K562 (cell line): ENCODE data around the gene GBA2. TPM values are rescaled to one million over a fixed set of nuclear protein-coding genes. Genes with fewer than 3 reads are reported as not detected.
A peak's percentile ranks its signal among the peaks of the same experiment; 100 is the strongest.

Experiments
- ATAC-seq: fragments of 200-7000 bp; cut with Tn5 transposase; 3 replicates; pipeline ENCODE4 v1.9.1; 2020; ENCODE audit warnings: moderate library complexity
- BruUV-seq: library from RNA; stranded (reverse); fragments of 400-500 nt; replicated peaks from 2 replicates; lab custom pipeline; 2021; lab: Mats Ljungman, UMichigan
- CTCF ChIA-PET: fragments of 300-600 bp; formaldehyde crosslinking; extraction: SDS; loops from one replicate; lab custom pipeline; 2021; ENCODE audit warnings: low intra/inter-chr PET ratio; lab: Yijun Ruan, JAX
- POLR2A ChIA-PET: fragments of 300-600, 350-650 bp; sonication (Branson Sonifier 250); formaldehyde crosslinking; extraction: SDS; loops from one replicate; lab custom pipeline; 2021; ENCODE audit warnings: antibody characterized with exemption, inconsistent platforms; lab: Yijun Ruan, JAX
- DNase-seq, 4 experiments: peaks; one replicate each; pipeline versions ENCODE4 v3.0.0 to v3.0.0-alpha.2; 2011 to 2018; ENCODE audit warnings: low spot score in 3 of 4, mixed read lengths in 3 of 4; ENCODE audit errors: extremely low read depth in 1 of 4
- FAIRE-seq: peaks from 2 replicates; lab custom pipeline; 2011; peaks lifted over from hg19 to GRCh38; lab: Jason Lieb, UNC
- H2AFZ ChIP-seq: 2 replicates; pipeline ENCODE4 v1.6.0; 2011; ENCODE audit warnings: low read depth, low read length, control low read depth, inconsistent platforms
- H3K27ac ChIP-seq: fragments of 200-600 bp; 3 replicates; pipeline ENCODE4 v1.8.0; 2011; ENCODE audit warnings: low read depth, mild to moderate bottlenecking, control low read depth, inconsistent platforms, low read length, moderate library complexity, mixed read lengths; ENCODE audit errors: extremely low read depth
- H3K27me3 ChIP-seq, 2 experiments: fragments of 300-600 bp in 1 of 2; 2 replicates in 1 of 2; 3 replicates in 1 of 2; pipeline versions ENCODE4 v1.6.0 to v1.8.0; 2011; ENCODE audit warnings: inconsistent platforms in 2 of 2, low read length in 2 of 2, mild to moderate bottlenecking in 1 of 2, mixed read lengths in 1 of 2, moderate library complexity in 1 of 2; ENCODE audit not compliant: control insufficient read depth in 2 of 2, insufficient read depth in 2 of 2
- H3K36me3 ChIP-seq: fragments of 300-600 bp; 3 replicates; pipeline ENCODE4 v1.8.0; 2011; ENCODE audit warnings: mild to moderate bottlenecking, low read length, inconsistent platforms; ENCODE audit not compliant: control insufficient read depth, insufficient read depth
- H3K4me1 ChIP-seq, 2 experiments: fragments of 200-600 bp in 1 of 2; replicated peaks in 1 of 2; 2 replicates in 1 of 2; 3 replicates in 1 of 2; pipeline versions ENCODE4 v1.5.1 to v1.8.0; 2011; ENCODE audit warnings: inconsistent platforms in 2 of 2, low read length in 2 of 2, mild to moderate bottlenecking in 1 of 2, mixed read lengths in 1 of 2, moderate library complexity in 1 of 2; ENCODE audit not compliant: control insufficient read depth in 2 of 2, insufficient read depth in 2 of 2
- H3K4me2 ChIP-seq: 2 replicates; pipeline ENCODE4 v1.6.1; 2011; ENCODE audit warnings: low read length, control low read depth, inconsistent platforms, mixed read lengths; ENCODE audit not compliant: insufficient read depth
- H3K4me3 ChIP-seq: fragments of 200-600 bp; sonication (generic), shearing (Covaris generic); 2 replicates; pipeline ENCODE4 v1.5.1; 2016; ENCODE audit warnings: control low read depth, inconsistent platforms
- H3K79me2 ChIP-seq: fragments of 200-600 bp; 3 replicates; pipeline ENCODE4 v1.8.0; 2011; ENCODE audit warnings: low read length, inconsistent platforms; ENCODE audit not compliant: control insufficient read depth, insufficient read depth
- H3K9ac ChIP-seq, 2 experiments: 2 replicates each; pipeline versions ENCODE4 v1.6.0 to v1.6.1; 2011; ENCODE audit warnings: low read depth in 2 of 2, low read length in 2 of 2, control low read depth in 1 of 2, inconsistent platforms in 1 of 2, mild to moderate bottlenecking in 1 of 2, mixed read lengths in 1 of 2; ENCODE audit not compliant: insufficient read depth in 1 of 2
- H3K9me1 ChIP-seq: one replicate; pipeline ENCODE4 v1.6.0; 2011; ENCODE audit warnings: inconsistent platforms, mild to moderate bottlenecking, low read length, moderate library complexity; ENCODE audit not compliant: control insufficient read depth, insufficient read depth
- H3K9me3 ChIP-seq: replicated peaks from 2 replicates; pipeline ENCODE4 v1.5.1; 2011; ENCODE audit warnings: low read depth, low read length, inconsistent platforms; ENCODE audit not compliant: control insufficient read depth, insufficient read depth
- H4K20me1 ChIP-seq: replicated peaks from 2 replicates; pipeline ENCODE4 v1.6.1; 2011; ENCODE audit warnings: low read length, inconsistent platforms, mixed read lengths; ENCODE audit not compliant: control insufficient read depth, insufficient read depth
- BCL6 ChIP-seq: fragments of 250-450 bp; sonication (Bioruptor Pico); IDR thresholded peaks from 2 replicates; pipeline ENCODE4 v1.4.0; 2020
- E2F3 ChIP-seq: fragments of 250-450 bp; sonication (Bioruptor Pico); IDR thresholded peaks from 2 replicates; pipeline ENCODE4 v1.4.0; 2020; ENCODE audit warnings: mild to moderate bottlenecking
- EGR1 ChIP-seq: fragments of 450-650 bp; conservative IDR thresholded peaks from 2 replicates; pipeline ENCODE4 v1.6.1; 2017; ENCODE audit warnings: mild to moderate bottlenecking
- MAFK ChIP-seq: IDR thresholded peaks from 2 replicates; pipeline ENCODE4 v1.6.1; 2011; ENCODE audit warnings: low read length, improper control_type of control experiment
- PTTG1 ChIP-seq: fragments of 450-650 bp; IDR thresholded peaks from 2 replicates; pipeline ENCODE4 v1.6.1; 2016; ENCODE audit warnings: low read depth, mild to moderate bottlenecking, missing genetic modification characterization, missing compliant biosample characterization
- SUPT5H ChIP-seq: fragments of 450-650 bp; IDR thresholded peaks from 2 replicates; pipeline ENCODE4 v1.6.1; 2016
- THRAP3 ChIP-seq: fragments of 450-650 bp; IDR thresholded peaks from 2 replicates; pipeline ENCODE4 v1.6.1; 2016; ENCODE audit warnings: mild to moderate bottlenecking, inconsistent platforms, borderline replicate concordance
- ZBTB7A ChIP-seq: IDR thresholded peaks from 2 replicates; pipeline ENCODE4 v1.6.1; 2011; ENCODE audit warnings: low read depth, mild to moderate bottlenecking, low read length, moderate library complexity, borderline replicate concordance; ENCODE audit not compliant: control insufficient read depth
- ZFX ChIP-seq: sonication (generic); formaldehyde crosslinking; IDR thresholded peaks from 2 replicates; pipeline ENCODE4 v1.8.0; 2022; ENCODE audit warnings: mild to moderate bottlenecking, missing genetic modification reagents, moderate library complexity
- WGBS: fragments of 100-300 bp; shearing (Covaris generic); methylation state at CpG from one replicate; pipeline ENCODE4 v1.1.6; 2016; ENCODE audit warnings: low coverage, mixed read lengths; ENCODE audit not compliant: insufficient coverage; ENCODE audit errors: missing lambda C conversion rate; 5-methylcytosine and 5-hydroxymethylcytosine counted together
- in situ Hi-C: fragments of 300-500 bp; cut with MboI; formaldehyde crosslinking; loops from 4 replicates; pipeline ENCODE4 v1.15.0; 2018; ENCODE audit warnings: inconsistent platforms, mixed read lengths
- intact Hi-C: fragments of 100-400 bp; cut with micrococcal nuclease; formaldehyde crosslinking; loops from 2 replicates; pipeline ENCODE4 v1.14.2; 2022
- polyA plus RNA-seq, 8 experiments: library from polyadenylated mRNA; depleted of rRNA in 4 of 8; stranded (reverse) in 5 of 8; unstranded in 3 of 8; fragments of >200 nt; fragmentation: Nextera tagmentation in 2 of 8; fragmentation: Illumina TruSeq in 1 of 8; extraction: Ambion mirVana in 2 of 8; extraction: Trizol in 1 of 8; gene quantifications; 2 replicates each; pipeline versions ENCODE4 v1.2.1 to v1.2.3, GENCODE V29; 2011 to 2014; ENCODE audit warnings: inconsistent platforms in 1 of 8, missing spikeins in 1 of 8
- total RNA-seq, 7 experiments: library from RNA; depleted of rRNA in 6 of 7; stranded (reverse); fragments of >200 nt in 6 of 7; fragmentation: Illumina TruSeq in 2 of 7; extraction: Trizol in 2 of 7; gene quantifications; 2 replicates each; pipeline versions ENCODE4 v1.2.1 to v1.2.3, GENCODE V29; 2011 to 2021; ENCODE audit warnings: low replicate concordance in 1 of 7
- TF ChIP-seq, protein P1 (sequence below): sonication (generic); IDR thresholded peaks from 2 replicates; pipeline ENCODE4 v1.6.1; 2016
- TF ChIP-seq, protein P2 (sequence below), 2 experiments: IDR thresholded peaks; 2 replicates each; pipeline ENCODE4 v1.6.1; 2011; ENCODE audit warnings: borderline replicate concordance in 1 of 2, control low read depth in 1 of 2, low read depth in 1 of 2, low read length in 1 of 2, mild to moderate bottlenecking in 1 of 2, mixed read lengths in 1 of 2, moderate library complexity in 1 of 2; ENCODE audit not compliant: insufficient read depth in 1 of 2, insufficient read length in 1 of 2, poor library complexity in 1 of 2, severe bottlenecking in 1 of 2; ENCODE audit errors: extremely low read depth in 1 of 2

GBA2 gene
- total and polyA plus RNA-seq, 9 of the 15 experiments (the other 6 are each of a cell fraction or from before 2014, with no cell fraction given) = 14.1 to 60.4 (median 32.1) TPM

DNA sequence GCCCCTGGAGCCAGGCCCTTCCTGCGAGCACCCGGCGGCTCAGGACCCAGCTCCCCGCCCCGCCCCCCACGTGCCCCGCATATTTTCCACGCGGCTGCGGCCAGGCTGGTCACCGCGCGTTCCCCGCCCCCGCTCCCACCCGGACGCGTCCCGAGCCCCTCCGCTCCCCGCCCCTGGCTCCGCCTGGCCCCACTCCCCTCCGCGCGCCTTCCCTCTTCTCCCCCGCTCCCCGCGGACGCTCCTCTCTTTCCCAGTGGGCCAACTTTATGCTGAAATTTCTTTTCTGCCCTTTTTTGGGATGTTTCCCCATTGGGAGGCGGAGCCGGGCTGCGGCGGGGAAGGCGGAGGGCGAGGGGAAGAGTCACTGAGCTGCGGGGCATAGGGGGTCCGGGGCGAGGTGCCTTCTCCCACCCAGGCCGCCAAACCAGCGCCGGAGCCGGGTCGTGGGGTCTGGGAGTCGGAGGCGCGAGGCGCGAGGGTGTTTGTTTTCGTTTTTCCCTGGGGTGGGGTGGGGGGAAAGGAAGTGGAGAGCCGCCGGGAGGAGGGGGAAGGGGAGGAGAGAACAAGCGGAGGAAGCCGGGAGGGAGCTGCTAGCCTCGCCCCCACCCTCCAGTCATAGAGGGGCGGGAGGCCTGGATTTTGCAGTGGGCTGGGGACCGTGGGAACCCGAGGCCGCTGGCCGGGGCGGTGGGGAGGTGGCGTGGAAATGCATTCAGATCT is 58.3 kb downstream of the GBA2 start:
- Histone ChIP-seq H3K4me1 (peaks cover 12 to 23% of the 10 kb centered on the region in 2 experiments; a peak in 4 of 5 replicates), H3K27ac (peak overlapping the region; percentile 86), H3K4me3 (peak overlapping the region; percentile 72), H3K9me1 (no peaks in the 10 kb centered on the region), H3K9me3 (no peaks in the 10 kb centered on the region), H4K20me1 (no peaks in the 10 kb centered on the region), H3K27me3 (no peaks in the 10 kb centered on the region), H3K4me2 (peak overlapping the region; percentile 89), H2AFZ (peak overlapping the region; percentile 91), H3K9ac (peak overlapping the region; percentile 73 to 92), H3K36me3 (peaks cover 3% of the 10 kb centered on the region; the same call in 2 of the 3 replicates), H3K79me2 (no peaks in the 10 kb centered on the region)
- peak; percentile 26 for FAIRE-seq
- intact Hi-C loops (no loop called here), in situ Hi-C loops (no loop called here)
- 0% methylated on average over 8 of the region's 61 CpGs for WGBS
- no TSS peak for BruUV-seq
- peak; percentile 92 for ATAC-seq
- ChIA-PET CTCF (no interaction called here), POLR2A (interaction anchor here (0.7 to 1.9 kb wide), 8 partner anchors 13 to 50 kb away, joined by 3 to 10 read pairs (median 4); partner anchors contain the start of genes CREB3 and TLN1)
- DNase-seq = peak; percentile 78 to 84 (median 78)
- TF ChIP-seq E2F3 (no peak), BCL6 (CRISPR knock-in tag) (no peak), MAFK (no peak), ZBTB7A (0 out of 2 replicates have a peak, but pooled peaks have one; percentile 30), EGR1 (peak; percentile 26), THRAP3 (no peak), ZFX (peak; percentile 38), SUPT5H (peak; percentile 70), PTTG1 (no peak)
- TF ChIP-seq, protein P1, sequence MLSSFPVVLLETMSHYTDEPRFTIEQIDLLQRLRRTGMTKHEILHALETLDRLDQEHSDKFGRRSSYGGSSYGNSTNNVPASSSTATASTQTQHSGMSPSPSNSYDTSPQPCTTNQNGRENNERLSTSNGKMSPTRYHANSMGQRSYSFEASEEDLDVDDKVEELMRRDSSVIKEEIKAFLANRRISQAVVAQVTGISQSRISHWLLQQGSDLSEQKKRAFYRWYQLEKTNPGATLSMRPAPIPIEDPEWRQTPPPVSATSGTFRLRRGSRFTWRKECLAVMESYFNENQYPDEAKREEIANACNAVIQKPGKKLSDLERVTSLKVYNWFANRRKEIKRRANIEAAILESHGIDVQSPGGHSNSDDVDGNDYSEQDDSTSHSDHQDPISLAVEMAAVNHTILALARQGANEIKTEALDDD = no peak
- TF ChIP-seq, protein P2, sequence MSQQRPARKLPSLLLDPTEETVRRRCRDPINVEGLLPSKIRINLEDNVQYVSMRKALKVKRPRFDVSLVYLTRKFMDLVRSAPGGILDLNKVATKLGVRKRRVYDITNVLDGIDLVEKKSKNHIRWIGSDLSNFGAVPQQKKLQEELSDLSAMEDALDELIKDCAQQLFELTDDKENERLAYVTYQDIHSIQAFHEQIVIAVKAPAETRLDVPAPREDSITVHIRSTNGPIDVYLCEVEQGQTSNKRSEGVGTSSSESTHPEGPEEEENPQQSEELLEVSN (IDR thresholded peaks at IDR 0.05; ENCODE audit: borderline replicate concordance in 1 of 2, extremely low read depth in 1 of 2, insufficient read depth in 1 of 2, insufficient read length in 1 of 2, low read depth in 1 of 2, low read length in 1 of 2, poor library complexity in 1 of 2, severe bottlenecking in 1 of 2) = peak in 1 of 2 experiments; percentile 47
